Stimulated activated naive B cell treated with anti-CD40 and anti-IgM and Interleukin-4, amounts not matched to agents 10 μg/mL and 1 μg/mL and 100 μg/mL, for 72 hours (primary cell): Measurements from ENCODE around the gene USH2A.

Source experiments
- ATAC-seq, 2 donors: fragments of 150-1000 bp; cut with Tn5 transposase; replicated peaks; 2 replicates each; pipeline ENCODE4 v1.10.0; 2021; ENCODE audit warnings: moderate library complexity in 1 of 2
- DNase-seq: peaks from one replicate; pipeline ENCODE4 v3.0.0; 2021
- H3K27ac Mint-ChIP-seq: one replicate; pipeline ENCODE4 v1.8.0; 2022; ENCODE audit warnings: mild to moderate bottlenecking, mixed read lengths
- H3K27me3 Mint-ChIP-seq, 2 donors: one replicate each; pipeline ENCODE4 v1.8.0; 2022; ENCODE audit warnings: mixed read lengths in 2 of 2
- H3K36me3 Mint-ChIP-seq, 2 donors: one replicate each; pipeline ENCODE4 v1.8.0; 2022; ENCODE audit warnings: mixed read lengths in 2 of 2, mild to moderate bottlenecking in 1 of 2
- H3K4me1 Mint-ChIP-seq, 2 donors: one replicate each; pipeline ENCODE4 v1.8.0; 2022; ENCODE audit warnings: mixed read lengths in 2 of 2, mild to moderate bottlenecking in 1 of 2
- H3K4me3 Mint-ChIP-seq, 2 donors: one replicate each; pipeline ENCODE4 v1.8.0; 2022; ENCODE audit warnings: mild to moderate bottlenecking in 2 of 2, mixed read lengths in 2 of 2, moderate library complexity in 1 of 2
- H3K9me3 Mint-ChIP-seq, 2 donors: one replicate each; pipeline ENCODE4 v1.8.0; 2022; ENCODE audit warnings: mixed read lengths in 2 of 2, mild to moderate bottlenecking in 1 of 2

The USH2A gene

DNA sequence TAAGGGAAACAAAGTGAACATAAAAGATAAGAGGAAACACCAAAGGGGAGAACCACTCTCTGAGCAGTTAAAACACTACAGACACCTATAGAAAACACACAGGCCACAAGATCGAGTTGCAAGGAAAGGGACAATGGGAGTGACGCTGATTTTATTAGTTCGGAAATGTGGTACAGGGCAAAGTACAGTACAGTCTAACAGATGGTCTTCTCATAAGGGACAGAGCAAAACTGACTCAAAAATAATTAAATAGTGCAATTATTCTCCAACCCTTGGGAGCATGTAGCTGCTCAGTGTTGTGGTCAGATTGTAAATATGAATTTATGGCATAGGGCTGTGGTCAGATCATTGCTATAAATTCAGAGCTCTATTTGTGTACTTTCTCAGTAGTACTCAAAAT is 352.0 kb downstream of the USH2A start:
- H3K9me3 Mint-ChIP-seq: no peaks in the 10 kb centered on the region
- no peaks in the 10 kb centered on the region for H3K36me3 Mint-ChIP-seq
- DNase-seq: no peak
- H3K4me3 Mint-ChIP-seq: no peak overlapping the region
- no peak for ATAC-seq
- H3K27me3 Mint-ChIP-seq: no peaks in the 10 kb centered on the region
- H3K27ac Mint-ChIP-seq: no peak overlapping the region
- no peaks in the 10 kb centered on the region for H3K4me1 Mint-ChIP-seq

DNA sequence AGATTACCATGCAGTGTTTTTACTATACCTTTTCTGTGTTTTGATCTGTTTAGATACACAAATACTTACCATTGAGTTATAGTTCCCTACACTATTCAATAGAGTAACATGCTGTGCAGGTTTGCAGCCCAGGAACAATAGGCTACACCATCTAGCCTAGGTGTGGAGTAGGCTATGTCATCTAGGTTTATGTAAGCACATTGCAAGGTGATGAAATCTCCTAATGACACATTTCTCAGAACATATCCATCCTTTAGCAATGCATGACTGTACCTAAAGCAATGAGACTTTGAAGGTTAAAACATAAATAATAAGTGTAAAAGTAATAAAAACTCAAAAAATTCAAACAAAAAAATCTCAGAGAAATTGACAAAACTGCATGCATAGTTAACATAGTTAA is 358.6 kb downstream of the USH2A start:
- H3K4me1 Mint-ChIP-seq: no peaks in the 10 kb centered on the region
- H3K27ac Mint-ChIP-seq: no peak overlapping the region
- DNase-seq (no peak), ATAC-seq (no peak)
- H3K9me3 Mint-ChIP-seq: no peaks in the 10 kb centered on the region
- H3K36me3 Mint-ChIP-seq: no peaks in the 10 kb centered on the region
- H3K27me3 Mint-ChIP-seq: no peaks in the 10 kb centered on the region
- no peak overlapping the region for H3K4me3 Mint-ChIP-seq

DNA sequence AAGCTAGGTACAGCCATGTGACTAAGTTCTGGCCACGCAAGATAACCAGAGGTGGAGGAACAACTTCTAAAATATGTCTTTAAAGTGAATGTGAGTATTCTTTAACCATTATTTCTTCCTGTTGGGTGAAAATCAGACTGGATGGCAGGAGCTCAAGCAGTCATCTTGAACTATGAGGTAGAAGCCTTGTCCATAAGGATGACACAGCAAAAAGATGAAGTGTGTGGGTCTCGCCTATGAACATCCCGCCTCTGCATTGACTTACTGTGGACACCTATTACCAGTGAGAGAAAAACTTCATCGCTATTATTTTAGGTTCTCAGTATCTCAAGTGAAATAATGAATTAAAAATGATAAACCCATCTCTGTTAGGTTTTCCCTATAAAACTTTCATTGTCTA is 365.3 kb downstream of the USH2A start:
- Mint-ChIP-seq H3K27me3 (no peaks in the 10 kb centered on the region), H3K36me3 (no peaks in the 10 kb centered on the region), H3K27ac (no peak overlapping the region), H3K9me3 (no peaks in the 10 kb centered on the region), H3K4me3 (no peak overlapping the region), H3K4me1 (no peaks in the 10 kb centered on the region)
- ATAC-seq (no peak), DNase-seq (no peak)

DNA sequence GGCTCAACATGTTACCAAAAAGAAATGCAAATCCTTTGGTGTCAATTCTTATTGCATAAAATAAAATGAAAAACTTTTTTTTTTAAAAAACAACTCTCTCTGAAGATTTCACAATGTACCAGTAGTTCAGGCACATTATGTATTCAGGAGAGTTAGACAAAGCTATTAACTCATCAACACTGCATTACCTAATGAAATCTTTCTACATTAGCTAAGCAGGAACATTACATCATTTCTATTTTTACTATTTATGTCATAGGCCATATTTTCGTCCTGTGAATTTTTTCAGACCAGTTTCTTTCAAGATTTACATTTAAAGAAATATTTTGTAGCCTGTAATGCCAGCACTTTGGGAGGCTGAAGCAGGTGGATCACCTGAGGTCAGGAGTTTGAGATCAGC is 366.2 kb downstream of the USH2A start:
- DNase-seq (no peak), ATAC-seq (no peak)
- no peaks in the 10 kb centered on the region for H3K9me3 Mint-ChIP-seq
- H3K4me1 Mint-ChIP-seq: no peaks in the 10 kb centered on the region
- no peaks in the 10 kb centered on the region for H3K27me3 Mint-ChIP-seq
- no peak overlapping the region for H3K27ac Mint-ChIP-seq
- H3K36me3 Mint-ChIP-seq: no peaks in the 10 kb centered on the region
- H3K4me3 Mint-ChIP-seq: no peak overlapping the region

DNA sequence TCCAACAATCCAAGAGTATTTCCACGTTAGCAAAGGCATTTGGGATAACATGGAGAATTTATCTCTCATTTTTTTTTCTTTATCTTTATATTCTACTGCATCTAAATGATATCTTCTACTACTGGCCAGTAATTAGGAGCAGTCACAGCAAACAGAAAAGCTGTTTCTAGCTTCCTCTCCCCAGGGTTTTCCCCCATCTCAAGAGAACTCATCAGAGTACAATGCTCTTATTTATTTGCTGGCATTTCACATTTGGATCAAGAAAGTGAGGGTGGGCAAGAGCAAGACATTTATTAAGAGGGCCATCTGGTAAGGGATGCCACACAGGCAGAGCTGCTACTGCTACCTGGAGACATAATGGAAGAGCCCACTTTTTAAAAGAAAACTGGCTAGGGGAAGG is 368.2 kb downstream of the USH2A start:
- Mint-ChIP-seq H3K27ac (no peak overlapping the region), H3K27me3 (no peaks in the 10 kb centered on the region), H3K36me3 (no peaks in the 10 kb centered on the region), H3K9me3 (no peaks in the 10 kb centered on the region), H3K4me3 (no peak overlapping the region), H3K4me1 (no peaks in the 10 kb centered on the region)
- no peak for ATAC-seq
- no peak for DNase-seq

DNA sequence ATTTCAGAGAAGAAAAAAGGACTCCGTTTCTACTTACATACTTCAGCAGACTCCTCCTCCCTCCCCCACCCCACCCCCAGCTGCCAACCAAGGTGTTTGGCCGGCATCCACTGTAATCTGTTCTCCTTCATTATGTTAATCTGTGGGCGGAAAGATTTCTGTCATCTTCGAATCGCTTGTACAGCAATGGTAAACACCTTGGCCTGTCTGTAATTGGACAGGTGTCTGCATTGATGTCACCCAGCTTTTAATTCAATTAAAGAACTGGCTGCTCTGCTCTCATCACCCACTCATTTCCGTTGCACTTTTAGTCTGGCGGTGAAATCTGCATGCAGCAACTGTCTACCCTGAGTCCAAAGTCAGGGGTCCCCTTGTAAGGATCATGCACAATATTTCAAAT is 368.6 kb downstream of the USH2A start:
- ATAC-seq: no peak
- no peak overlapping the region for H3K4me3 Mint-ChIP-seq
- no peak for DNase-seq
- no peaks in the 10 kb centered on the region for H3K4me1 Mint-ChIP-seq
- H3K27ac Mint-ChIP-seq: no peak overlapping the region
- H3K27me3 Mint-ChIP-seq: no peaks in the 10 kb centered on the region
- H3K36me3 Mint-ChIP-seq: no peaks in the 10 kb centered on the region
- no peaks in the 10 kb centered on the region for H3K9me3 Mint-ChIP-seq

DNA sequence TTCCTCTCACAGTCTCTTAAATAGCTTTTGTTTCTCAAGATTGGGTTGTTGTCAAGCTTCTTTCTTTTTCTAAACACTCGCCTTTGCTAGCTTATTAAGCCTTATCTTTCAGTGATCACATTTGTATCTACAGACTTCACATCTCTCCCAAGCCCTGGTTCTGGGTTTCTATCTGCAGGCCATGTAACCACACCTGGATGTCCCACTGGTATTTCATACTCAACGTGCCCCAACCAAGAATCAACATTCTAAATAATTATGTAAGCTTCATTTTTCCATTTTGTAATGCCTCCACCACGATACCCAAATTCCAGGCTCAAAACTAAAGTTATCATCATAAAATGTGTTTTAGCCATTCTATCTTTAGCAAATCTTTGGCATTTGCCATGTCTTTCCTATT is 372.2 kb downstream of the USH2A start:
- Mint-ChIP-seq H3K4me3 (no peak overlapping the region), H3K27ac (no peak overlapping the region), H3K27me3 (no peaks in the 10 kb centered on the region), H3K4me1 (no peaks in the 10 kb centered on the region), H3K36me3 (no peaks in the 10 kb centered on the region), H3K9me3 (no peaks in the 10 kb centered on the region)
- no peak for ATAC-seq
- no peak for DNase-seq

DNA sequence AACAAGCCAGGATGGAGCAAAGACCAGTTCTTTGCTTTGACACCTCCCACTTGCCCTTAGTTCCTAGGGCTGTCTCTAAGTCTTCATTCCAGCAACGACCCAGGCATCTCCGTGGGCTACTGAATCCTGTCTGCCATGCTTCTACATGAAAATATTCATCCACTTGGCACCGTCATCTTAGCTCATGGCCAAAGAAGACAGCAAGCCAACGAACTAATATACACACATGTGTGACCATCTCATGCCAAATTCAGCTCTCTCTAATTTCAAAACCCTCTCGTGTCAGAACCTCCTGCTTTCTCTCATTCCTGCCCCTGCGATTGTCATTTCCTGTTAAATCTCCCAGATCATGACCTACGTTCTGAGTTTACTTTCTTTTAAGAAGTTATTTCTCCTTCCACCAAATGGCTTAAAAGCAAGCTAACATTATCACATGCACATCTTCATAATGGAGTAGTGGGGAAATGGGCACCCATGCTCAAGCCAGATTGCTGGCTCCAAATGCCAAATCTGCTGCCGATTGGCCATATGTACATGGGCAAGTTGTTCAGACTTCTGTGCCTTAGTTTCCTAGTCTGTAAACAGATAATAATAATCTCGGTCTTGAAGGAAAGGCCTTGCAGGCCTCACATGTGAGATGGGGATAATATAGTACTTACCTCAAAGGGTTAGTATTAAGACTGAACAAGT is 373.4 kb downstream of the USH2A start:
- Mint-ChIP-seq H3K27ac (no peak overlapping the region), H3K4me3 (no peak overlapping the region), H3K36me3 (no peaks in the 10 kb centered on the region), H3K4me1 (no peaks in the 10 kb centered on the region), H3K27me3 (no peaks in the 10 kb centered on the region), H3K9me3 (no peaks in the 10 kb centered on the region)
- ATAC-seq: no peak
- no peak for DNase-seq

DNA sequence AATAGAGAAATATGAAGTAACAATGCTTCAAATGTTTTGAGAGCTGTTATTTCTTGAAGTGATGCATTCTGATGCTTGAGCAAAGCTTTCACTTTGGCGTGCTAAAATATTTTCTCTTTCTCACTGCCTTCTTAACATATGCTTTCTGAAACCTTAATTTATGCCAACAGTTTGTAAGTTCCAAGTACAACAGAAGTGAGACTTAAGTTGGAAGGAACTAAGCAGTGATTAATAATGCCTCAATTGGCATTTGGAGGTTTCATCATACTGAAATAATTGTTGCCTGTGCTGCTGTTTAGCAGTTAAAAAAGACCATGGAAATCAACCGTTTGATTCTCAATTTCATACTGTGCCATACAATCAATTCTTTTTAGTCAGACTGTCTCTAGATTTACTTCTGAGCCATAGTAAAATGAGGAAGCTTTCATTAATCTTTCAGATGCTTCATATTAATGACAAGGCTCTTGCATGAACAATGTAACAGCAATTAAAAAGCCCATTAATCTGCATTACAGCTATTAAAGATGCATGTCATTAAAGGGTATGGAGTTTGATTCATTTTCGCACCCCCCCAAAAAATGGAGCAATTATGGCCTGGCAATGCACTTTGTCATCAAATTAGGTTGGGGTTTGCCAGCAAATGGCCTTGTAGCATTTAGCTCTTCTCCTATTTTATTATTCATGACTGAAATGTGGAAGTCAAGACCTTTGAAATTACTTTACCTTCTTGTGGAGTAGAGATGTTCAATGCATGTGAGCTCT is 375.3 kb downstream of the USH2A start:
- Mint-ChIP-seq H3K4me1 (no peaks in the 10 kb centered on the region), H3K27ac (no peak overlapping the region), H3K9me3 (no peaks in the 10 kb centered on the region), H3K27me3 (no peaks in the 10 kb centered on the region), H3K4me3 (no peak overlapping the region), H3K36me3 (no peaks in the 10 kb centered on the region)
- ATAC-seq (no peak), DNase-seq (no peak)

DNA sequence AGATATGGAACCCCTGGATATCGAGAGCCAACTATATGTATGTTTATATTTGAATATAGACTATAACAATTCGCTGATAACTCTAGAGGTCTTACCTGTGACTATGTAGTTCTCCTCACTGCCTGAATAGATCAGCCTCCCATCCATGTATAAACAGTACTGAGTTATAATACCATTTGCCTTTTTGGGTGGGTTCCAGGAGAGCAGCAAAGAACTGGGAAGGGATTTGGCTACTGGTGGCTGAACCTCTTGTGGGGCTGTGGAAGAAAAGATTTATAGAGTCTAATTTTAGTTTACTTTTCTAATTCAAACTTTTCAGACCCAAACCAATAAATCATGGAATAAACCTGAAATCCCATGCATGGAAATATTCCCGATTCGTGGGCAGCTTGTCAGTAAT is 376.9 kb downstream of the USH2A start:
- H3K9me3 Mint-ChIP-seq: no peaks in the 10 kb centered on the region
- H3K27me3 Mint-ChIP-seq: no peaks in the 10 kb centered on the region
- ATAC-seq (no peak), DNase-seq (no peak)
- H3K27ac Mint-ChIP-seq: no peak overlapping the region
- no peaks in the 10 kb centered on the region for H3K4me1 Mint-ChIP-seq
- H3K36me3 Mint-ChIP-seq: no peaks in the 10 kb centered on the region
- H3K4me3 Mint-ChIP-seq: no peak overlapping the region

DNA sequence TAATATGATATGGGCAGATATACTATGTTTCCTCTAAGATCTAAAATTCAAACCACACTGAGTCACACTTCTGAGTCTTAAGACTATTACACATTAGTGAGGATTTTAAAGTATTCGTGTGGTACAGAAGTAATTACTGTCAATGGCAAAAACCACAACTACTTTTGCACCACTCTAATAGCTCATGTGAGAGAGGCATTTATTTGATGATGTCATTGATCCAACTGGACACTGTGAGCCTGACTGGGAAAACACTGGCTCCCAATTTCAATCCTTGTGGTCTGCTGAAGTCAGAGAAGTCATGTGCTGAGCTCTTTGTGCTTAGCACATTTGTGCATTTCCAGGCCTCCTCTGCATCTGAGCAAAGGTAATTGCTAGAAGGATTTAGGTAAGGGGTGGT is 377.8 kb downstream of the USH2A start:
- H3K4me3 Mint-ChIP-seq: no peak overlapping the region
- ATAC-seq (no peak), DNase-seq (no peak)
- no peaks in the 10 kb centered on the region for H3K36me3 Mint-ChIP-seq
- no peak overlapping the region for H3K27ac Mint-ChIP-seq
- no peaks in the 10 kb centered on the region for H3K27me3 Mint-ChIP-seq
- no peaks in the 10 kb centered on the region for H3K9me3 Mint-ChIP-seq
- H3K4me1 Mint-ChIP-seq: no peaks in the 10 kb centered on the region

DNA sequence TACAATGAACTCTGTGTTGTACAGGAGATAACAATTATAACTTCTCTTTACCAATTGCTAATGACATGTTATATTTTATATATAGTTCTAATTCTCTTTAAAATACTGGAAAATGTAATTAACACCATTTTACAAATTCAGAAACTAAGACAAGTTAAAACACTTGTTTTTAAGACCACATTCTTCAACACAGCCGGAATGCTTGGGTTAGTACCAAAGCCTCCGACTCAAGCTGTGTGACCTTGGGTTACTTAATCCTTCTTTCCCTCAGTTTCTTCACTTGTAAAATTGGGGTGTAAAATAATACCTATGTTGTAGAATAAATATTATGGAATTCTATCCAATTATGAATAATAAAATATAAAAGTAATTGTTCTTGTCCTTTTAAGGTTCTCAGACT is 378.7 kb downstream of the USH2A start:
- Mint-ChIP-seq H3K4me1 (no peaks in the 10 kb centered on the region), H3K36me3 (no peaks in the 10 kb centered on the region), H3K9me3 (no peaks in the 10 kb centered on the region), H3K27ac (no peak overlapping the region), H3K27me3 (no peaks in the 10 kb centered on the region), H3K4me3 (no peak overlapping the region)
- no peak for ATAC-seq
- DNase-seq: no peak

DNA sequence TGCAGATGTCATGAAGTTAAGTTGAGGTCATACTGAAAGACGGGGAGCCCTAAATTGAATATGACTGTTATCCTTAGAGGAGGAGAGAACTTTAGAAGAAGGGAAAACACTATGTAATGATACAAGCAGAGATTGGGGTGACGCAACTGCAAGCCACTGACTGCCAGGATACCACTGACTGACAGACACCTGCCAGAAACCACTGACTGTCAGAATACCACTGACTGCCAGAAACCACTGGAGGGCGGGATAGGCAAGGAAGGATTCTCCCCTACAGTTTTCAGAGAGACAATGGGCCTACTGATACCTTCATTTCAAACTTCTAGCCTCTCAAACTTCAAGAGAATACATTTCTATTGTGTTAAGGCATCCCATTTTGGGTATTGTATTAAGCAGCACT is 388.7 kb downstream of the USH2A start:
- no peaks in the 10 kb centered on the region for H3K27me3 Mint-ChIP-seq
- ATAC-seq: no peak
- H3K27ac Mint-ChIP-seq: no peak overlapping the region
- H3K36me3 Mint-ChIP-seq: no peaks in the 10 kb centered on the region
- H3K4me1 Mint-ChIP-seq: no peaks in the 10 kb centered on the region
- DNase-seq: no peak
- no peak overlapping the region for H3K4me3 Mint-ChIP-seq
- peaks cover 0 to 4% of the 10 kb centered on the region in 2 donors for H3K9me3 Mint-ChIP-seq

DNA sequence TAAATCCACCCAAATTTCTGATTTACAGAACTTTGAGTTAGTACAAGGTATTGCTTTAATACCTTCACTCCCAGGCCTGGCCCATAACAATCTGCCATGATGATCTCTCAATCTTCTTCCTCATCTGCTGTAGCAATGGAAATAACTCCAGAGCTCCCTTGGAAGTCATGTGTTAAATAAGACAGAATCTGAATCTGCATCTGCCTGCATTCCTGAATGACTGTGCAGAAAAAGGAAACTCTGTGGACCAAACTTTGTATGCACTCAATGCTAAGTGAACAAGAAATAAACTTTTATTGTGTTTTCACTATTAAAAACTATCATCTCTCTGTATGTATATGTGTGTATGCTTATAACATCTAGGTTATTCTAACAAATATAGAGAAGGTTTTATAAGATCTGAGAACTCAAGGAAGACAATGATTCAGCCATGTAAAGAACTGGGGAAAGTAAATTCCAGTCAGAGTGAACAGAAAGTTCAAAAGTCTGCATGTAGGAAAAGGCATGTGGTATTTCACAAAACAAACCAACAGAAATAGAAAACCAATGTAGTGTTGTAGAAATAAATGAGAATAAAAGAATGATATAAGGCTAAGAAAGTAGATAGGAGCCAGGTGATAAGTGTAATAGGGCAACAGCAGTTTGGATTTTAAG is 390.2 kb downstream of the USH2A start:
- Mint-ChIP-seq H3K9me3 (peaks cover 0 to 4% of the 10 kb centered on the region in 2 donors), H3K4me1 (no peaks in the 10 kb centered on the region), H3K27ac (no peak overlapping the region), H3K27me3 (no peaks in the 10 kb centered on the region), H3K4me3 (no peak overlapping the region), H3K36me3 (no peaks in the 10 kb centered on the region)
- ATAC-seq (no peak), DNase-seq (no peak)

DNA sequence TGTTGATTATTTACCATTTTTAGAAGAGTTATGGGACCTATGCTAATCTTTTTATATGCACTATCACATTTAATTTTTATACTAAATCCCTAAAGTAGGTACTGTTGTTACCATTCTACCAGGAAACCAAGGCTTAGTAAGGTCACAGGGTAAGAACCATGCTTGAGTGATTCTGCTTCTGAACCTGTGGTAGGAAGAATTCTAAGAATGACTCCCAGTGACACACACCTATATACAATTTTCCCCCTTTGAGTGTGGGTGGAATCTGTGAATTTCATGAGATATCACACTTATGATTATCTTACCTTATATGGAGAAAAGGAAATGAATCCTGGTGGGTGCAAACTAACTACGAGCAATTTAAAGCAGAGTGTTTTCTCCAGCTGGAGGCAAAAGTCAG is 391.0 kb downstream of the USH2A start:
- DNase-seq: no peak
- Mint-ChIP-seq H3K36me3 (no peaks in the 10 kb centered on the region), H3K27me3 (no peaks in the 10 kb centered on the region), H3K9me3 (no peaks in the 10 kb centered on the region), H3K4me3 (no peak overlapping the region), H3K4me1 (no peaks in the 10 kb centered on the region), H3K27ac (no peak overlapping the region)
- no peak for ATAC-seq
